Measurements from ENCODE around the gene NOTCH1. TPM values are rescaled to one million over a fixed set of nuclear protein-coding genes. Genes with fewer than 3 reads are reported as not detected.

The NOTCH1 gene
- total and polyA plus RNA-seq, 8 donors, result 9.3 to 39.8 (median 22.5) TPM

- Histone ChIP-seq H3K4me1 (peaks cover 12 to 29% (median 19%) of the 10 kb centered on the region in 3 donors), H3K36me3 (no peaks in the 10 kb centered on the region), H3K9me3 (no peaks in the 10 kb centered on the region), H3K27me3 (no peaks in the 10 kb centered on the region), H3K27ac (peak overlapping the region; percentile 38 to 93 (median 64)), H3K4me3 (peak overlapping the region in 1 of 4 donors; percentile 24)
- TF ChIP-seq CTCF (IDR thresholded peaks at IDR 0.05), result no peak
- DNase-seq, result peak in 5 of 6 donors; percentile 83 to 97 (median 88)
- peak; percentile 72 for FAIRE-seq
- peak; percentile 11 to 82 (median 58) for ATAC-seq
- intact Hi-C loops (cut with DNase I), result loop anchor here in 1 of 3 donors (5.0 kb wide), 1 partner anchor 88 kb away; no protein-coding TSS in a partner anchor
- 51 to 62% methylated on average over 32 to 33 of the region's 33 CpGs for WGBS, 2 donors
These were observed 6.1 kb downstream of the NOTCH1 start for GRCh38 chr9:136539427-136540421.

DNA sequence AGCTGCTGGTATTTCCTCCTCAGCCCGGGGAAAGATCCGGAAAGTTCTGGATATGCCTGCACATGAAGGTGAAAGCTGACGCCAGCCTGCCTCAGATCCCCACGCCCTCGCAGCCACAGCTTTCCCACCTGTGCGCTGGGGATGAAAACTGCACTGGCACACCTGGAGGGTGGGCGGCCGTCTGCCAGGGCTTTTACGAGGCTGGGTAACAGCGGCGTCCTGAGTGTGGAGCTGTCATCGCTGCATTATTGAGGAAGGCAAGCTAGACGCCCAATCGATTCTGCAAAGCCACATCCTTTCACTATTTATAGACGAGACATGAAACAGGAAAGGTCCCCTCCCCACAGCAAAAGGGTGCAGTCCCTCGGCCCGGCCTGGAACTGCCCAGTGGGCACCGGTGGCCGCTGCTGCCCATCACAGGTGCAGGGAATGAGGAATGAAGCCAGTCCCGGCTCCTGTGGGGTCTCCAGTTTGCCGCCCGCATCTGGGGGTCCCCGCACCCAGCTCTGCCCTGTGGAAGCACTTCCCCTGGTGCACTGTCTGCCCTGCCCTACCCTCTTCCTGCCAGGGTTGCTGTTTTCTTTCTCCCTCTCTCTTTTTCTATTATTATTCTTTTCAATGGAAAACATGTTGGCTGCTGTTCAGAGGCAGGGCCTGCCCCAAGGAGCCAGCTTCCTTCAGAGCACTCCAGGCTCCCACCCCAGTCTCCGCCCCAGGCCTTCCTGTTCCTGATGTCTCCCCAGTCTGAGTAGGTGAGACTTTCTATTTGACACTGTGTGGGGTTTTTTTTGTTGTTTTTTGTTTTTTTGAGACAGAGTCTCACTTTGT, 7.0 kb downstream of the NOTCH1 start:
- Histone ChIP-seq H3K27ac (peak overlapping the region in 3 of 4 donors; percentile 38 to 93 (median 88)), H3K27me3 (no peaks in the 10 kb centered on the region), H3K4me1 (peaks cover 12 to 29% (median 16%) of the 10 kb centered on the region in 3 donors), H3K36me3 (peaks cover 0 to 6% (median 0%) of the 10 kb centered on the region in 3 donors), H3K9me3 (no peaks in the 10 kb centered on the region), H3K4me3 (no peak overlapping the region)
- intact Hi-C loops (cut with DNase I), result loop anchor here in 1 of 3 donors (5.0 kb wide), 1 partner anchor 88 kb away; no protein-coding TSS in a partner anchor
- no peak for DNase-seq
- no peak for ATAC-seq
- 82% methylated on average over 24 of the region's 24 CpGs for WGBS, 2 donors
- no peak for FAIRE-seq
- TF ChIP-seq CTCF (IDR thresholded peaks at IDR 0.05), result no peak

DNA sequence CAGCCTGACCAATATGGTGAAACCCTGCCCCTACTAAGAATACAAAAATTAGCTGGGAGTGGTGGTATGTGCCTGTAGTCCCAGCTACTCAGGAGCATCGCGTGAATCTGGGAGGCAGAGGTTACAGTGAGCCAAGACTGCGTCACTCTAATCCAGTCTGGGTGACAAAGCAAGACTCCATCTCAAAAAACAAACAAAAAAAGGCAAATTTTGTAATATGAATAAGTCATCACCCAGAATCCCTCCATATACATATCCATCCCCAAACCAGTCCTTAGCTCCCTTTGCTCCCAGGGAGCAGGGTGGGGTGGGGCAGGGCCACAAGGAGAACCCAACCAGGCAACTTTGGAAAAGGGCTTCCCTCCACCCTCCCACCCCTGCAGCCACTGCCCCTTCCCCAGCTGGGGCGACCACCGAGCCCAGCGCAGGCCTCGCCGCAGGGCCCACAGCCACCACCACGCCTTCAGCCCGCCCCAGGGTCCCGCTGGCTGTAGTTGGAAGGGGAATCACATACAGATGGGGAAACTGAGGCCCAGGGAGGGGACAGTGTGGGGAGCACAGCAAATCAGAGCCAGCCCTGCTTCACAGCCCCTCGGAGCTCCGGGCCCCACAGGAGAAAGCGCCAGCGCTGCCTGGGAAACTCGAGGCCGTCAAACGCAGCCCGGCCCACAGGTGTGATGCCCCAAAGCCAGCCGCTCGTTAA, 7.8 kb downstream of the NOTCH1 start:
- peaks cover 0 to 9% (median 0%) of the 10 kb centered on the region in 3 donors for H3K36me3 ChIP-seq
- FAIRE-seq (no peak), DNase-seq (no peak), ATAC-seq (no peak)
- no peak for TF ChIP-seq CTCF (IDR thresholded peaks at IDR 0.05)
- H3K9me3 ChIP-seq, result no peaks in the 10 kb centered on the region
- H3K27me3 ChIP-seq, result no peaks in the 10 kb centered on the region
- H3K4me3 ChIP-seq, result no peak overlapping the region
- H3K4me1 ChIP-seq, result peaks cover 7 to 25% (median 10%) of the 10 kb centered on the region in 3 donors
- WGBS, 2 donors, result 91% methylated on average over 21 of the region's 21 CpGs
- H3K27ac ChIP-seq, result peak overlapping the region in 2 of 4 donors; percentile 88 to 93
- intact Hi-C loops (cut with DNase I), result loop anchor here in 1 of 3 donors (5.0 kb wide), 1 partner anchor 89 kb away; no protein-coding TSS in a partner anchor

- Histone ChIP-seq H3K36me3 (peaks cover 0 to 9% (median 0%) of the 10 kb centered on the region in 3 donors), H3K27ac (no peak overlapping the region), H3K4me1 (peaks cover 7 to 27% (median 10%) of the 10 kb centered on the region in 3 donors), H3K4me3 (no peak overlapping the region), H3K9me3 (no peaks in the 10 kb centered on the region), H3K27me3 (no peaks in the 10 kb centered on the region)
- 97 to 98% methylated on average over 7 of the region's 7 CpGs for WGBS, 2 donors
- no peak for FAIRE-seq
- intact Hi-C loops (cut with DNase I), result loop anchor here in 1 of 3 donors (5.0 kb wide), 1 partner anchor 90 kb away; no protein-coding TSS in a partner anchor
- DNase-seq, result no peak
- no peak for ATAC-seq
- no peak for TF ChIP-seq CTCF (IDR thresholded peaks at IDR 0.05)
These were observed 8.4 kb downstream of the NOTCH1 start for GRCh38 chr9:136537411-136537810.
